ENCODE measurements around the gene CAMTA2. TPM values are rescaled to one million over a fixed set of nuclear protein-coding genes. Genes with fewer than 3 reads are reported as not detected.
A peak's percentile ranks its signal among the peaks of the same experiment; 100 is the strongest.

The CAMTA2 gene
- total RNA-seq, 1 donor from 2014 or later = 0.34 TPM

- peaks cover 19% of the 10 kb centered on the region for H3K36me3 Mint-ChIP-seq
- Histone ChIP-seq H2AFZ (replicated peaks) (no peak overlapping the region), H3K4me3 (peak overlapping the region; percentile 77), H3K79me2 (ENCODE audit: low read depth) (peaks cover 50% of the 10 kb centered on the region), H3F3A (ENCODE audit: low read depth) (peaks cover 80% of the 10 kb centered on the region), H3K36me3 (no peaks in the 10 kb centered on the region), H3K4me1 (peaks cover 22% of the 10 kb centered on the region), H3K4me2 (peak overlapping the region; percentile 87), H4K20me1 (ENCODE audit: low read depth) (peaks cover 34% of the 10 kb centered on the region), H3K9me3 (ENCODE audit: low read depth) (no peaks in the 10 kb centered on the region), H3K27ac (peak overlapping the region; percentile 85), H3K27me3 (no peaks in the 10 kb centered on the region), H3K9ac (no peak overlapping the region)
- no peak for TF ChIP-seq EZH2phosphoT487 (IDR thresholded peaks at IDR 0.05)
- no peak for TF ChIP-seq CTCF (IDR thresholded peaks at IDR 0.05)
- TF ChIP-seq EZH2 (IDR thresholded peaks at IDR 0.05) = no peak
- H3K4me3 Mint-ChIP-seq = peak overlapping the region; percentile 93
- no peaks in the 10 kb centered on the region for H3K9me3 Mint-ChIP-seq
- DNase-seq (ENCODE audit: low spot score) = peak; percentile 95
- H3K27me3 Mint-ChIP-seq (ENCODE audit: insufficient read depth, low read depth) = peaks cover 15% of the 10 kb centered on the region
- peaks cover 45% of the 10 kb centered on the region for H3K4me1 Mint-ChIP-seq
- H3K27ac Mint-ChIP-seq = peak overlapping the region; percentile 72
Observed at GRCh38 chr17:4948931-4949320, 38.5 kb downstream of the CAMTA2 start.

GRCh38 chr17:4948166-4948930 is 39.1 kb downstream of the CAMTA2 start, which contains the start of gene PFN1:
TSS of gene PFN1 (minus strand) at chr17:4948530. CDS start at chr17:4948394, 136 bp downstream.
- peak within 1 kb of the TSS; percentile 85 for H3K27ac ChIP-seq
- peak within 1 kb of the TSS; percentile 93 for H3K27ac Mint-ChIP-seq
- peaks cover 41% of the 10 kb centered on the region for H3K4me1 Mint-ChIP-seq
- no peaks in the 10 kb centered on the region for H3K36me3 ChIP-seq
- TF ChIP-seq EZH2 (IDR thresholded peaks at IDR 0.05) (no peak), EZH2phosphoT487 (IDR thresholded peaks at IDR 0.05) (no peak), CTCF (IDR thresholded peaks at IDR 0.05) (no peak)
- peaks cover 86% of the 10 kb centered on the region for H3F3A ChIP-seq (ENCODE audit: low read depth)
- H3K9ac ChIP-seq = peak within 1 kb of the TSS; percentile 62
- H3K4me3 Mint-ChIP-seq = peak within 1 kb of the TSS; percentile 93
- H3K27me3 ChIP-seq = no peaks in the 10 kb centered on the region
- H3K36me3 Mint-ChIP-seq = peaks cover 18% of the 10 kb centered on the region
- DNase-seq (ENCODE audit: low spot score) = peak; percentile 88
- peak within 1 kb of the TSS; percentile 65 for H2AFZ ChIP-seq (replicated peaks)
- no peaks in the 10 kb centered on the region for H3K9me3 ChIP-seq (ENCODE audit: low read depth)
- H4K20me1 ChIP-seq (ENCODE audit: low read depth) = peaks cover 34% of the 10 kb centered on the region
- peaks cover 53% of the 10 kb centered on the region for H3K79me2 ChIP-seq (ENCODE audit: low read depth)
- H3K27me3 Mint-ChIP-seq (ENCODE audit: insufficient read depth, low read depth) = peaks cover 15% of the 10 kb centered on the region
- H3K4me1 ChIP-seq = peaks cover 22% of the 10 kb centered on the region
- peak within 1 kb of the TSS; percentile 77 for H3K4me3 ChIP-seq
- peak within 1 kb of the TSS; percentile 87 for H3K4me2 ChIP-seq
- no peaks in the 10 kb centered on the region for H3K9me3 Mint-ChIP-seq

- Mint-ChIP-seq H3K4me1 (peaks cover 40% of the 10 kb centered on the region), H3K27me3 (ENCODE audit: insufficient read depth, low read depth) (peaks cover 16% of the 10 kb centered on the region), H3K4me3 (peak overlapping the region; percentile 93), H3K9me3 (no peaks in the 10 kb centered on the region), H3K27ac (peak overlapping the region; percentile 93), H3K36me3 (peaks cover 24% of the 10 kb centered on the region)
- Histone ChIP-seq H3K9me3 (ENCODE audit: low read depth) (no peaks in the 10 kb centered on the region), H3K4me2 (peak overlapping the region; percentile 87), H3K27ac (peak overlapping the region; percentile 71), H3K79me2 (ENCODE audit: low read depth) (peaks cover 61% of the 10 kb centered on the region), H3K4me3 (peak overlapping the region; percentile 77), H3K27me3 (no peaks in the 10 kb centered on the region), H3K4me1 (peaks cover 22% of the 10 kb centered on the region), H3K36me3 (no peaks in the 10 kb centered on the region), H4K20me1 (ENCODE audit: low read depth) (peaks cover 39% of the 10 kb centered on the region), H2AFZ (replicated peaks) (peak overlapping the region; percentile 39), H3K9ac (peak overlapping the region; percentile 62), H3F3A (ENCODE audit: low read depth) (peaks cover 89% of the 10 kb centered on the region)
- DNase-seq (ENCODE audit: low spot score) = peak; percentile 81
- no peak for TF ChIP-seq EZH2phosphoT487 (IDR thresholded peaks at IDR 0.05)
- TF ChIP-seq CTCF (IDR thresholded peaks at IDR 0.05) = no peak
- TF ChIP-seq EZH2 (IDR thresholded peaks at IDR 0.05) = no peak
Observed at GRCh38 chr17:4947411-4948165, 39.9 kb downstream of the CAMTA2 start.

Data from neural progenitor cell (in vitro differentiated cells).